ENCODE results near the gene GPD1. TPM values are rescaled to one million over a fixed set of nuclear protein-coding genes. Genes with fewer than 3 reads are reported as not detected.

The GPD1 gene
- total and polyA plus RNA-seq, 9 of the 15 experiments (the other 6 are each of a cell fraction or from before 2014, with no cell fraction given) = 0.13 to 1.00 (median 0.55) TPM

DNA sequence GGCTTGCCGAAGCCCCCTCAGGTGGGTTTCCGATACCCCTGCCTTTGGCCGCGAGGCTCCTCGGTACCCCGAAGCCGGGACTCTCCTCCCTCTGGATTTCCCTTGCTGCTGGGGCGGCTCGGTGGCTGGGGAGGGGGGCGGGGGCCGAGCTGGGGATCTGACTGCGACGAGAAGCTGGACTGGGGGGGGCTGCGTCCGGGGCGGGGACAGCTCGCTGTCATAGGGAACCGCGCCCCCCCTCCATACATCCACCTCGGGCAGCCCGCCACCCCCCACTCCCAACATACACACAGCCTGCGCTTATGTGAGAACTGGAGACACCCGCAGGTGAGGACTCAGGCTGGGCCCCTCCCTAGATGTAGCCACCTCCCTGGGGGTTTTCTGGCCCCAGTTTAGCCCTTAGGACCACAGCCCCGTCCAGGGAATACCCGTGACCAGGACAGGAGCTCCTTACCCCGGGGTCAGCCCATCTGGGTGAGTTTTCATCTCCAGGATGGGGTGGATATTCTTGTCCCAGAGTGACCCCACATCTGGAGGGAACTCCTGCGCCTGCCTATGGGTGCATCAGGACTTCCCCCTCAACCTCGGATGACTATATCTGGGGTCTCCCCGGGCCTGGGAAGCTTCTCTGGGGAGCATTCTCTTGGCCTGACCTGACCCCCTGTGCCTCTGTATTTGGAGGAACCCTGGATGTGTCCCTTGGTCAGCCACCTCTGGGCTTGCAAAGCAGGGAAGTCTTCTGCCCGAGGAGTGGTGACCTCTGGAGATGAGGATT is 45.7 kb upstream of the GPD1 start:
- no peaks in the 10 kb centered on the region for H3K9me1 ChIP-seq (ENCODE audit: control insufficient read depth, insufficient read depth, low read length)
- no peak overlapping the region; the same call in 1 of the 2 replicates for H3K4me2 ChIP-seq (ENCODE audit: insufficient read depth, low read length)
- intact Hi-C loops (cut with micrococcal nuclease) (loop anchor here (5.0 kb wide), 1 partner anchor 281 kb away; no protein-coding TSS in a partner anchor), in situ Hi-C loops (cut with MboI) (loop anchor here (5.0 kb wide), 1 partner anchor 281 kb away; no protein-coding TSS in a partner anchor)
- peak overlapping the region; percentile 47 for H3K4me3 ChIP-seq
- H3K36me3 ChIP-seq (ENCODE audit: control insufficient read depth, insufficient read depth, low read length) = no peaks in the 10 kb centered on the region
- WGBS (ENCODE audit: insufficient coverage, low coverage, missing lambda C conversion rate) = 14% methylated on average over 18 of the region's 30 CpGs
- no TSS peak for BruUV-seq (replicated peaks)
- H3K27ac ChIP-seq (ENCODE audit: extremely low read depth, low read depth, low read length) = no peak overlapping the region
- H3K9ac ChIP-seq (ENCODE audit: insufficient read depth in 1 of 2, low read depth in 2 of 2, low read length in 2 of 2) = no peak overlapping the region; a peak in 1 of 4 replicates
- FAIRE-seq = no peak
- H3K4me1 ChIP-seq (replicated peaks in 1 of 2; ENCODE audit: control insufficient read depth in 2 of 2, insufficient read depth in 2 of 2, low read length in 2 of 2) = peaks cover 11 to 30% of the 10 kb centered on the region in 2 experiments; a peak in 4 of 5 replicates
- ChIA-PET CTCF (ENCODE audit: low intra/inter-chr PET ratio) (interaction anchor here (0.6 to 3.0 kb wide), 3 partner anchors 18 to 91 kb away, joined by 3 to 31 read pairs (median 3); no protein-coding TSS in a partner anchor), POLR2A (interaction anchor here (1.0 to 1.4 kb wide), 2 partner anchors 10 to 17 kb away, joined by 3 to 5 read pairs; no protein-coding TSS in a partner anchor)
- H3K27me3 ChIP-seq (ENCODE audit: control insufficient read depth in 2 of 2, insufficient read depth in 2 of 2, low read length in 2 of 2) = peaks cover 14 to 54% of the 10 kb centered on the region in 2 experiments; a peak in 4 of 5 replicates
- H2AFZ ChIP-seq (ENCODE audit: low read depth, low read length) = no peak overlapping the region
- no peaks in the 10 kb centered on the region for H3K9me3 ChIP-seq (replicated peaks; ENCODE audit: control insufficient read depth, insufficient read depth, low read depth, low read length)
- H3K79me2 ChIP-seq (ENCODE audit: control insufficient read depth, insufficient read depth, low read length) = no peaks in the 10 kb centered on the region
- DNase-seq (ENCODE audit: extremely low read depth in 1 of 4, low spot score in 3 of 4) = peak in 2 of 4 experiments; percentile 54 to 61
- H4K20me1 ChIP-seq (replicated peaks; ENCODE audit: control insufficient read depth, insufficient read depth, low read length) = peaks cover 28% of the 10 kb centered on the region
- ATAC-seq = no peak
- TF ChIP-seq, protein P1, sequence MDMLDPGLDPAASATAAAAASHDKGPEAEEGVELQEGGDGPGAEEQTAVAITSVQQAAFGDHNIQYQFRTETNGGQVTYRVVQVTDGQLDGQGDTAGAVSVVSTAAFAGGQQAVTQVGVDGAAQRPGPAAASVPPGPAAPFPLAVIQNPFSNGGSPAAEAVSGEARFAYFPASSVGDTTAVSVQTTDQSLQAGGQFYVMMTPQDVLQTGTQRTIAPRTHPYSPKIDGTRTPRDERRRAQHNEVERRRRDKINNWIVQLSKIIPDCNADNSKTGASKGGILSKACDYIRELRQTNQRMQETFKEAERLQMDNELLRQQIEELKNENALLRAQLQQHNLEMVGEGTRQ (CRISPR knock-in tag; IDR thresholded peaks at IDR 0.05) = no peak
- TF ChIP-seq NCOR1 (IDR thresholded peaks at IDR 0.05) (no peak), NR2C1 (IDR thresholded peaks at IDR 0.05) (no peak), NR2C1 (tag; IDR thresholded peaks at IDR 0.05) (no peak), CREB5 (CRISPR knock-in tag; IDR thresholded peaks at IDR 0.05) (no peak), NR2F6 (CRISPR knock-in tag; IDR thresholded peaks at IDR 0.05) (no peak), GABPB2 (CRISPR knock-in tag; conservative IDR thresholded peaks at IDR 0.05) (no peak), ZSCAN29 (IDR thresholded peaks at IDR 0.05) (no peak), MAFG (tag; conservative IDR thresholded peaks at IDR 0.05) (no peak), TRIM24 (IDR thresholded peaks at IDR 0.05) (no peak), STAT5A (IDR thresholded peaks at IDR 0.05; ENCODE audit: borderline replicate concordance, low read length) (no peak), HDAC1 (IDR thresholded peaks at IDR 0.05) (no peak), MLX (CRISPR knock-in tag; conservative IDR thresholded peaks at IDR 0.05) (no peak), NFE2L1 (tag; IDR thresholded peaks at IDR 0.05; ENCODE audit: borderline replicate concordance, low read depth) (no peak)
- TF ChIP-seq, protein P2, sequence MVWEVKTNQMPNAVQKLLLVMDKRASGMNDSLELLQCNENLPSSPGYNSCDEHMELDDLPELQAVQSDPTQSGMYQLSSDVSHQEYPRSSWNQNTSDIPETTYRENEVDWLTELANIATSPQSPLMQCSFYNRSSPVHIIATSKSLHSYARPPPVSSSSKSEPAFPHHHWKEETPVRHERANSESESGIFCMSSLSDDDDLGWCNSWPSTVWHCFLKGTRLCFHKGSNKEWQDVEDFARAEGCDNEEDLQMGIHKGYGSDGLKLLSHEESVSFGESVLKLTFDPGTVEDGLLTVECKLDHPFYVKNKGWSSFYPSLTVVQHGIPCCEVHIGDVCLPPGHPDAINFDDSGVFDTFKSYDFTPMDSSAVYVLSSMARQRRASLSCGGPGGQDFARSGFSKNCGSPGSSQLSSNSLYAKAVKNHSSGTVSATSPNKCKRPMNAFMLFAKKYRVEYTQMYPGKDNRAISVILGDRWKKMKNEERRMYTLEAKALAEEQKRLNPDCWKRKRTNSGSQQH (CRISPR knock-in tag; IDR thresholded peaks at IDR 0.05) = no peak
- TF ChIP-seq, protein P3, sequence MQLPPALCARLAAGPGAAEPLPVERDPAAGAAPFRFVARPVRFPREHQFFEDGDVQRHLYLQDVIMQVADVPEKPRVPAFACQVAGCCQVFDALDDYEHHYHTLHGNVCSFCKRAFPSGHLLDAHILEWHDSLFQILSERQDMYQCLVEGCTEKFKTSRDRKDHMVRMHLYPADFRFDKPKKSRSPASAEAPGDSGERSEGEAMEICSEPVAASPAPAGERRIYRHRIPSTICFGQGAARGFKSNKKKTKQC (CRISPR knock-in tag; IDR thresholded peaks at IDR 0.05) = no peak
